ENCODE measurements around the gene ZNF358.

The ZNF358 gene

DNA sequence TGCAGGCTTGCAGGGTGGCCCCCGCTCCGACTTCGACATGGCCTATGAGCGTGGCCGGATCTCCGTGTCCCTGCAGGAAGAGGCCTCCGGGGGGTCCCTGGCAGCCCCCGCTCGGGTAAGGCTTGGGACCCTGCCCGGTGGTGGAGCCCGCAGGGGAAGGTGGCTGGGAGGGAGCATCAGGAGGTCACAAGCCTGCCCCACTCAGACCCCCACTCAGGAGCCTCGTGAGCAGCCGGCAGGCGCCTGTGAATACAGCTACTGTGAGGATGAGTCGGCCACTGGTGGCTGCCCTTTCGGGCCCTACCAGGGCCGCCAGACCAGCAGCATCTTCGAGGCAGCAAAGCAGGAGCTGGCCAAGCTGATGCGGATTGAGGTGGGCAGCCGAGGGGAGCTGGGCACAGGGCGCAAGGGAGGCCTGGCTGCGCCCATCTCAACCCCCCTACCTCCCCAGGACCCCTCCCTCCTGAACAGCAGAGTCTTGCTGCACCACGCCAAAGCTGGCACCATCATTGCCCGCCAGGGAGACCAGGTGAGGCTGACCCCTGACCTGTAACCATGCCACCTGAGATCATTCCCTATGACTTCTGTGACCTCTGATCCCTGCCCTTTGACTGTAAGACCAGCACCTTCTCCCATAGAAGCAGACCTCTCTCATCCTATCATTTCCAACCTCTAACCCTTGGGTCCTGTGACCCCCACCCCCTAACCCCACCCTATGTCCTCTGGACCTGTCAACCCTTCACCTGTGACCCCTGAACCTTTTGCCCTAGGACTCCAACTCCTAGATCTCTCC is 26.8 kb downstream of the ZNF358 start:
- TF ChIP-seq TAF1 (IDR thresholded peaks at IDR 0.05; ENCODE audit: borderline replicate concordance, low read depth, low read length) (no peak), POLR2A (IDR thresholded peaks at IDR 0.05; ENCODE audit: low read depth, low read length) (no peak), POLR2AphosphoS5 (IDR thresholded peaks at IDR 0.05; ENCODE audit: low read depth, low read length) (no peak)
- FAIRE-seq: no peak
- DNase-seq (ENCODE audit: insufficient read length): no peak

DNA sequence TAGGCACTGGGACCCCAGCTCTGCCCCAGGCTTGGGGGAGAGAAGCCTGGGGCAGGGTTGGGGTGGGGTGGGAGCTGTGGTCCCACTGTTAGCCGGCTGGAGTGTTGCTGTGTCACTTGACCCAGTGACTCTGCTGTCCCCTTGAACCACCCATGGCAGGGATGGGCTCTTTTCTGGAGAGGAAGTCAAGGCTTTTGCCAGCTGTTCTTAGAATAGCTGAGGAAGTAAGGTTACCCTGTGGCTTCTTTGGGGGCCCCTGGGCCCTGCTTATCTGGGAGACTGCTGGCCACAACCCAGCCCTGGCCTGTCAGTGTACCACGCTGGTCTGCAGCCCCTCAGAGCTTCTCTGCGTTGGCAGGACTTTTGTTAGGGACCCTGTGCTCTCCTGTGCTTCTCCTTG is 28.7 kb downstream of the ZNF358 start:
- DNase-seq (ENCODE audit: insufficient read length): no peak
- TF ChIP-seq POLR2AphosphoS5 (IDR thresholded peaks at IDR 0.05; ENCODE audit: low read depth, low read length): no peak
- TF ChIP-seq POLR2A (IDR thresholded peaks at IDR 0.05; ENCODE audit: low read depth, low read length): no peak
- TF ChIP-seq TAF1 (IDR thresholded peaks at IDR 0.05; ENCODE audit: borderline replicate concordance, low read depth, low read length): no peak
- no peak for FAIRE-seq

DNA sequence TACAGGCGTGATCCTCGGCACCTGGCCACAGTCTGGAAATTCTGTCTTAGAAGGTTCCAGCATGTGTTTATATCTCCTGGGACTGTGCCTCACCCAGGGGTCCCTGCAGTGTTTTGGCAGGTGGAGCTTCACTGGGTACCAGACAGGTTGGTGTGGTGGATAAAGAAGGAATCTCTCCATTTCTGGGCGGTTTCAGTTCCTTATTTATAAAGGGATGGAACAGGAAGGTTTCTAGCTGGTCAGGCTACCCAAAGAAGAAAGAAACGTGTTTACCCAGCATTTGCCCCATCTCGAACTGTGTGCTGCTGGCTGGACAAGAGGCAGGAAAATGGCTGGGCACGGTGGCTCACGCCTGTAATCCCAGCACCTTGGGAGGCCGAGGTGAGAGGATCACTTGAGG is 29.4 kb downstream of the ZNF358 start:
- DNase-seq (ENCODE audit: insufficient read length) (no peak), FAIRE-seq (no peak)
- TF ChIP-seq POLR2AphosphoS5 (IDR thresholded peaks at IDR 0.05; ENCODE audit: low read depth, low read length) (no peak), TAF1 (IDR thresholded peaks at IDR 0.05; ENCODE audit: borderline replicate concordance, low read depth, low read length) (no peak), POLR2A (IDR thresholded peaks at IDR 0.05; ENCODE audit: low read depth, low read length) (no peak)

DNA sequence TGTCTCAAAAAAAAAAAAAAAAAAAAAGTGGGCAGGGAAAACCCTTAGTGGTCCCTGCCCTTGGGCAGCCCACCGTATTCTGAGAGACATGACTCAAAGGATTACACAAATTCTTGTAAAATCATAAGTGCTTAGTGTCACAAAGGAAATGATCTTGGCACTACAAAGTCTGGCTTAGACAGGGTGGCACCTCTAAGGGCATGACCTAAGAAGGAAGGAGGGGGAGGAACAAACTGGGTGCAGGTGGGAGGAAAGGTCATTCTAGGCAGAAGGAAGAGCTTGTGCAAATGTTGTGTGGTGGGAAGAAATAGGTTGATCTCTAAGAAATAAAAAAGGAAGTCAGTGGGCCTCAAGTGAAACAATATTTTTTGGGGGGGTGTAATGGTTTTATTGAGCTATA is 30.0 kb downstream of the ZNF358 start:
- TF ChIP-seq TAF1 (IDR thresholded peaks at IDR 0.05; ENCODE audit: borderline replicate concordance, low read depth, low read length): no peak
- TF ChIP-seq POLR2A (IDR thresholded peaks at IDR 0.05; ENCODE audit: low read depth, low read length): no peak
- DNase-seq (ENCODE audit: insufficient read length) (no peak), FAIRE-seq (no peak)

DNA sequence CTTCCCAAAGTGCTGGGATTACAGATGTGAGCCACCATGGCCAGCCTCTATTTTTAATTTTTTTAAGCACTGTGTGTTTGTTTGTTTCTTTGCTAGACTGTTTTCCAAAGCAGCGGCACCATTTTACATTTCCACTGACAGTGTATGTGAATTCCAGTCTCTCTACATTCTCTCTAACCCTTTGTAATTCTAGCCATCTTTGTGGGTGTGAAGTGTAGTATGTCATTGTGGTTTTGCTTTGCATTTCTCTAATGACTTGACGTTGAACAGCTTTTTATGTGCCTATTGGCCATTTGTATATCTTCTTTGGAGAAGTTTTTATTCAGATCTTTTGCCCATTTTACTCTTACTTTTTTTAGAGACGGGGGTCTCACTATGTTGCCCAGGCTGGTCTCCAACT is 31.3 kb downstream of the ZNF358 start:
- no peak for FAIRE-seq
- no peak for DNase-seq (ENCODE audit: insufficient read length)

DNA sequence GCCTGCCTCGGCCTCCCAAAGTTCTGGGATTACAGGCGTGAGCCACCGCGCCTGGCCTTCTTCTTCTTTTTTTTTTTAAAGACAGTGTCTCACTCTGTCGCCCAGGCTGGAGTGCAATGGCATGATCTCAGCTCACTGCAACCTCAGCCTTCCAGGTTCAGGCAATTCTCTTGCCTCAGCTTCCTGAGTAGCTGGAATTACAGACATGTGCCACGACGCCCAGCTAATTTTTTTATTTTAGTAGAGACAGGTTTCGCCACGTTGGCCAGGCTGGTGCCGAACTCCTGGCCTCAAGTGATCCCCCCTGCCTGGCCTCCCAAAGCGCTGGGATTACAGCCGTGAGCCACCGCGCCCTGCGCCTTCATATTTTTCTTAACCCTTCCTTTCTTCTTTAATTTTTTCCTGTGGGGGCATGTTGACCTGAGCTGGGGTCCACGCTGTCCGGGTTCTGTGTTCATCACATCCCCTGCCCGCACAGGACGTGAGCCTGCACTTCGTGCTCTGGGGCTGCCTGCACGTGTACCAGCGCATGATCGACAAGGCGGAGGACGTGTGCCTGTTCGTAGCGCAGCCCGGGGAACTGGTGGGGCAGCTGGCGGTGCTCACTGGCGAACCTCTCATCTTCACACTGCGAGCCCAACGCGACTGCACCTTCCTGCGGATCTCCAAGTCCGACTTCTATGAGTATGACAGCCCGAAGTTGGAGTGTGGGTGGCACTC is 33.7 kb downstream of the ZNF358 start:
- DNase-seq (ENCODE audit: insufficient read length) (no peak), FAIRE-seq (no peak)
- TF ChIP-seq POLR2AphosphoS5 (IDR thresholded peaks at IDR 0.05; ENCODE audit: low read depth, low read length): no peak
- no peak for TF ChIP-seq POLR2A (IDR thresholded peaks at IDR 0.05; ENCODE audit: low read depth, low read length)
- TF ChIP-seq TAF1 (IDR thresholded peaks at IDR 0.05; ENCODE audit: borderline replicate concordance, low read depth, low read length): no peak

More for the DNA sequence above, 31.3 kb downstream of the ZNF358 start:
- TF ChIP-seq POLR2A (IDR thresholded peaks at IDR 0.05; ENCODE audit: low read depth, low read length): no peak
- no peak for TF ChIP-seq POLR2AphosphoS5 (IDR thresholded peaks at IDR 0.05; ENCODE audit: low read depth, low read length)
- no peak for TF ChIP-seq TAF1 (IDR thresholded peaks at IDR 0.05; ENCODE audit: borderline replicate concordance, low read depth, low read length)

DNA sequence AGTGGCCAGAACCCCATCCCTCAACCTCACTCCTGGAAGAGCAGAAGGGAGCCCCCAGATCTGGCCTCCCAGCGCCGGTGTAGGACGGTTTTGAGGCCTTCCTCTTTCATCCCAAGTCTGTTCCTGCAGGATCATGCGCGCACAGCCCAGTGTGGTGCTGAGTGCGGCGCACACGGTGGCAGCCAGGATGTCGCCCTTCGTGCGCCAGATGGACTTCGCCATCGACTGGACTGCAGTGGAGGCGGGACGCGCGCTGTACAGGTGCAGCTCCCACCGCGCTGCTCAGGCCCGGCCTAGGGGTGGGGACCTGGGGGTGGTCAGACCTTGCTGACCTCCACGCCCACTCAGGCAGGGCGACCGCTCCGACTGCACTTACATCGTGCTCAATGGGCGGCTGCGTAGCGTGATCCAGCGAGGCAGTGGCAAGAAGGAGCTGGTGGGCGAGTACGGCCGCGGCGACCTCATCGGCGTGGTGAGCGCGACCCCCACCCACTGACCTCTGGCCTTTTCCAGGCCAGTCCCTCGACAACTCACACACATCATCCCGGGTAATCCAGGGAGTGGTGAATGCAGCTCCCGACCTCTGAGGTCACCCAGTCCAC is 34.4 kb downstream of the ZNF358 start:
- FAIRE-seq (no peak), DNase-seq (ENCODE audit: insufficient read length) (no peak)
- TF ChIP-seq POLR2AphosphoS5 (IDR thresholded peaks at IDR 0.05; ENCODE audit: low read depth, low read length) (no peak), TAF1 (IDR thresholded peaks at IDR 0.05; ENCODE audit: borderline replicate concordance, low read depth, low read length) (no peak), POLR2A (IDR thresholded peaks at IDR 0.05; ENCODE audit: low read depth, low read length) (no peak)

DNA sequence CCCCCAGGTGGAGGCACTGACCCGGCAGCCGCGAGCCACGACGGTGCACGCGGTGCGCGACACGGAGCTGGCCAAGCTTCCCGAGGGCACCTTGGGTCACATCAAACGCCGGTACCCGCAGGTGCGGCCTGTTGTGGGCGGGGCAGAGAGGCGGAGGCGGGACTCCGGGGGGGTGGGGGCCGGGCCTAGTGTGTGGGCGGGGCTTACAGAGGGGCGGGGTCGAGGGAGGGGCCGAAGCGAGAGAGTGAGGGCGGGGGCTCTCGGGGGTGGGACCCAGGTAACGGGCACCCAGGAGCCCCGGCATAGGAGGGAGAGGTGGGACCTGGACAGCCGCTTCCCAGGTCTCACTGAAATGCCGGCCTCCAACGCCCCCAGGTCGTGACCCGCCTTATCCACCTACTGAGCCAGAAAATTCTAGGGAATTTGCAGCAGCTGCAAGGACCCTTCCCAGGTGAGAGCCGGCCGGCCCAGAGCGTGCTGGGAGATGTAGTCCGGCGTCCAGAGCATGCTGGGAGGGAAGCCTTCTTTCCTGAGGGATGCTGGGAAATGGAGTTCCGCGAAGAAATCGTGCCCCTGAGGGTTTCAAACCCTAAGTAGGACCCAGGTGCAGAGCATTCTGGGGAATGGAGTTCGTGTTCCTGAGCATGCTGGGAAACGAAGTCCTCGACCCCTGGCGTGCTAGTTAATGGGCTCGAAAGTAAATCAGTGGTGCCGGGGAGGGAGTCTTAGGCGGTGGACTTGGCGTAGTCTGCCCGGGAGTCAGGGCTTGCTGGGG is 35.3 kb downstream of the ZNF358 start:
- FAIRE-seq (no peak), DNase-seq (ENCODE audit: insufficient read length) (no peak)
- no peak for TF ChIP-seq POLR2AphosphoS5 (IDR thresholded peaks at IDR 0.05; ENCODE audit: low read depth, low read length)
- no peak for TF ChIP-seq POLR2A (IDR thresholded peaks at IDR 0.05; ENCODE audit: low read depth, low read length)
- TF ChIP-seq TAF1 (IDR thresholded peaks at IDR 0.05; ENCODE audit: borderline replicate concordance, low read depth, low read length): no peak

DNA sequence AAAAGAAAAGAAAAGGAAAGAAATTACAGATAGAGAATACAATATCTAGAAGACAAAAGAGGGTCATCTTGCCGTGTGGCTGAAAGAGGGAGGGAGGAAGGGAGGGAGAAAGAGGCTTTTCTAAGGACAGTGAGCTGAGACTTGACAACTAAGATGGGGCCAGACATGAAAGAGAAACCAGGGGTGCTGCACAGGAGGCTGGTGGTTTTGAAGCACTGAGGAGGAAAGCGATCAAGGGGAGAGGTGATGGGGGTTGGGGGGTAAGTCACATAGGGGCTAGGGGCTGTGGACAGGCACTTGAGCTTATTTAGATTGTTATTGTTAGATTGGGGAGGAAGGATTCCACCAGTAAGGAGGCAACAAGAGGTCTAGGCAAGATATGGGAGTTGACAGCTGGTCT is 36.9 kb downstream of the ZNF358 start:
- FAIRE-seq (no peak), DNase-seq (ENCODE audit: insufficient read length) (no peak)
- TF ChIP-seq POLR2A (IDR thresholded peaks at IDR 0.05; ENCODE audit: low read depth, low read length): no peak

DNA sequence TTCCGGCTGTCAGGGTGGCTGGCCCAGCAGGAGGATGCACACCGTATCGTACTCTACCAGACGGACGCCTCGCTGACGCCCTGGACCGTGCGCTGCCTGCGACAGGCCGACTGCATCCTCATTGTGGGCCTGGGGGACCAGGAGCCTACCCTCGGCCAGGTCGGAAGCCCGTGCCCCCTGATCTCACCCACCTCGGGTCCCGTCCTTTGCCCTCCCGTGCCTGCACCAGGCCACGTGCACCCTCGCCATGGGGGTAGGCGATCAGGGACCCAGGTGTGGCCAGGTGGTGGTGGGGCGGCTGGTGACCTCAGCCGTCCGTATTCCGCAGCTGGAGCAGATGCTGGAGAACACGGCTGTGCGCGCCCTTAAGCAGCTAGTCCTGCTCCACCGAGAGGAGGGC is 38.7 kb downstream of the ZNF358 start:
- DNase-seq (ENCODE audit: insufficient read length) (no peak), FAIRE-seq (no peak)
- TF ChIP-seq POLR2A (IDR thresholded peaks at IDR 0.05; ENCODE audit: low read depth, low read length): no peak
- TF ChIP-seq TAF1 (IDR thresholded peaks at IDR 0.05; ENCODE audit: borderline replicate concordance, low read depth, low read length): no peak
- no peak for TF ChIP-seq POLR2AphosphoS5 (IDR thresholded peaks at IDR 0.05; ENCODE audit: low read depth, low read length)

Data from GM12892 (cell line).